Activated CD4-positive, alpha-beta T cell treated with anti-CD3 and anti-CD28 coated beads, Interleukin-2, amount 50 U/mL, for 1 hour (primary cell): ENCODE measurements around the gene ZNF516.

Source experiments
- DNase-seq: peaks from one replicate; pipeline ENCODE4 v3.0.0-alpha.2; 2020

The ZNF516 gene

GRCh38 chr18:76412818-76413565, 82.0 kb downstream of the ZNF516 start:
- no peak for DNase-seq

- DNase-seq = no peak
Measured at GRCh38 chr18:76412010-76412817, 82.8 kb downstream of the ZNF516 start.

GRCh38 chr18:76410660-76411417, 84.2 kb downstream of the ZNF516 start:
- DNase-seq = no peak

- no peak for DNase-seq
Measured at GRCh38 chr18:76410033-76410432, 85.0 kb downstream of the ZNF516 start.

GRCh38 chr18:76408480-76409067, 86.5 kb downstream of the ZNF516 start:
- no peak for DNase-seq

GRCh38 chr18:76407681-76408080, 87.4 kb downstream of the ZNF516 start:
- DNase-seq = no peak

GRCh38 chr18:76406791-76407190, 88.3 kb downstream of the ZNF516 start:
- DNase-seq = no peak

GRCh38 chr18:76405681-76406356, 89.2 kb downstream of the ZNF516 start:
- DNase-seq = peak; percentile 63

GRCh38 chr18:76405280-76405679, 89.8 kb downstream of the ZNF516 start:
- no peak for DNase-seq

- DNase-seq = no peak
Measured at GRCh38 chr18:76404345-76404831, 90.7 kb downstream of the ZNF516 start.

- DNase-seq = no peak
Measured at GRCh38 chr18:76402026-76402990, 92.7 kb downstream of the ZNF516 start.

GRCh38 chr18:76401498-76401897, 93.5 kb downstream of the ZNF516 start:
- no peak for DNase-seq

- no peak for DNase-seq
Measured at GRCh38 chr18:76399613-76400391, 95.2 kb downstream of the ZNF516 start.

GRCh38 chr18:76398896-76399612, 96.0 kb downstream of the ZNF516 start:
- DNase-seq = peak; percentile 75

- no peak for DNase-seq
Measured at GRCh38 chr18:76398295-76398694, 96.7 kb downstream of the ZNF516 start.

GRCh38 chr18:76397631-76398030, 97.4 kb downstream of the ZNF516 start:
- DNase-seq = no peak

- no peak for DNase-seq
Measured at GRCh38 chr18:76396792-76397191, 98.2 kb downstream of the ZNF516 start.

- no peak for DNase-seq
Measured at GRCh38 chr18:76395609-76396008, 99.4 kb downstream of the ZNF516 start.

GRCh38 chr18:76394780-76395476, 100.1 kb downstream of the ZNF516 start:
- no peak for DNase-seq
